ENCODE data around the gene AIF1L.
"Not testable (repeated sequence)": the region's sequence is repeated elsewhere in the genome, so short reads cannot be mapped to it uniquely, and the experiment has no call there.

AIF1L gene

GRCh38 chr9:131144201-131144600 lies 47.9 kb downstream of the AIF1L start:
- no peaks in the 10 kb centered on the region for H3K27me3 ChIP-seq (ENCODE audit: control insufficient read depth, insufficient read depth, low read length)
- no peak overlapping the region for H3K9ac ChIP-seq (ENCODE audit: low read depth, low read length)
- H3K9me3 ChIP-seq (ENCODE audit: control insufficient read depth, insufficient read depth, low read length), result no peaks in the 10 kb centered on the region
- H3K4me3 ChIP-seq (ENCODE audit: low read depth, low read length), result no peak overlapping the region
- peaks cover 43% of the 10 kb centered on the region for H3K36me3 ChIP-seq (ENCODE audit: control insufficient read depth, insufficient read depth, low read length)
- no peaks in the 10 kb centered on the region for H3K4me1 ChIP-seq (ENCODE audit: control insufficient read depth, insufficient read depth, low read length)

- Histone ChIP-seq H3K4me1 (ENCODE audit: control insufficient read depth, insufficient read depth, low read length) (no peaks in the 10 kb centered on the region), H3K36me3 (ENCODE audit: control insufficient read depth, insufficient read depth, low read length) (peaks cover 37% of the 10 kb centered on the region), H3K9me3 (ENCODE audit: control insufficient read depth, insufficient read depth, low read length) (no peaks in the 10 kb centered on the region), H3K4me3 (ENCODE audit: low read depth, low read length) (no peak overlapping the region), H3K27me3 (ENCODE audit: control insufficient read depth, insufficient read depth, low read length) (no peaks in the 10 kb centered on the region), H3K9ac (ENCODE audit: low read depth, low read length) (no peak overlapping the region)
Measured at GRCh38 chr9:131145245-131145644, 48.9 kb downstream of the AIF1L start.

DNA sequence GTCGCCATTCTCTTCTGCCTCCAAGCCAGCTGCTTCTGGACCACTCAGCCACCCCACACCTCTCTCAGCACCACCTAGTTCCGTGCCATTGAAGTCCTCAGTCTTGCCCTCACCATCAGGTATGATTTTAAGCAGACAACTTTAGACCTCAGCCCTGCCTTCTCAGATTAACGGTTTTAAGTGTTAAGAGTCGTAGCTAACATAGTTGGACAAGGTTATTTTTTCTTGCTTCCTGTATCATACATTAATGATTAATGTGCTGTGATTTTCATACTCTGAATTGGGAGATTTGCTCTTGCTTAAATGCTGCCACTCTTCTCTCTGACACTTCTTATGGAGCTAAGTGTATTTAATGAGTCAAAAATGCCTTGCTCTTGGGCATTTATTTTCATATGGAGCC lies 49.9 kb downstream of the AIF1L start:
- no peaks in the 10 kb centered on the region for H3K9me3 ChIP-seq (ENCODE audit: control insufficient read depth, insufficient read depth, low read length)
- H3K9ac ChIP-seq (ENCODE audit: low read depth, low read length), result no peak overlapping the region
- H3K4me1 ChIP-seq (ENCODE audit: control insufficient read depth, insufficient read depth, low read length), result no peaks in the 10 kb centered on the region
- H3K27me3 ChIP-seq (ENCODE audit: control insufficient read depth, insufficient read depth, low read length), result no peaks in the 10 kb centered on the region
- H3K36me3 ChIP-seq (ENCODE audit: control insufficient read depth, insufficient read depth, low read length), result peaks cover 36% of the 10 kb centered on the region
- no peak overlapping the region for H3K4me3 ChIP-seq (ENCODE audit: low read depth, low read length)

- Histone ChIP-seq H3K4me3 (ENCODE audit: low read depth, low read length) (no peak overlapping the region), H3K36me3 (ENCODE audit: control insufficient read depth, insufficient read depth, low read length) (peaks cover 33% of the 10 kb centered on the region), H3K27me3 (ENCODE audit: control insufficient read depth, insufficient read depth, low read length) (no peaks in the 10 kb centered on the region), H3K9me3 (ENCODE audit: control insufficient read depth, insufficient read depth, low read length) (no peaks in the 10 kb centered on the region), H3K4me1 (ENCODE audit: control insufficient read depth, insufficient read depth, low read length) (no peaks in the 10 kb centered on the region), H3K9ac (ENCODE audit: low read depth, low read length) (no peak overlapping the region)
Measured at GRCh38 chr9:131148276-131148675, 51.9 kb downstream of the AIF1L start.

- H3K36me3 ChIP-seq (ENCODE audit: control insufficient read depth, insufficient read depth, low read length), result peaks cover 36% of the 10 kb centered on the region
Measured at GRCh38 chr9:131148966-131149687, 52.8 kb downstream of the AIF1L start.

GRCh38 chr9:131149688-131150053 lies 53.3 kb downstream of the AIF1L start:
- Histone ChIP-seq H3K9ac (ENCODE audit: low read depth, low read length) (no peak overlapping the region), H3K36me3 (ENCODE audit: control insufficient read depth, insufficient read depth, low read length) (peaks cover 33% of the 10 kb centered on the region), H3K27me3 (ENCODE audit: control insufficient read depth, insufficient read depth, low read length) (no peaks in the 10 kb centered on the region), H3K4me1 (ENCODE audit: control insufficient read depth, insufficient read depth, low read length) (no peaks in the 10 kb centered on the region), H3K9me3 (ENCODE audit: control insufficient read depth, insufficient read depth, low read length) (no peaks in the 10 kb centered on the region), H3K4me3 (ENCODE audit: low read depth, low read length) (no peak overlapping the region)

More at GRCh38 chr9:131148966-131149687, 52.8 kb downstream of the AIF1L start:
- no peaks in the 10 kb centered on the region for H3K9me3 ChIP-seq (ENCODE audit: control insufficient read depth, insufficient read depth, low read length)
- H3K4me3 ChIP-seq (ENCODE audit: low read depth, low read length), result no peak overlapping the region
- no peaks in the 10 kb centered on the region for H3K27me3 ChIP-seq (ENCODE audit: control insufficient read depth, insufficient read depth, low read length)
- no peaks in the 10 kb centered on the region for H3K4me1 ChIP-seq (ENCODE audit: control insufficient read depth, insufficient read depth, low read length)
- H3K9ac ChIP-seq (ENCODE audit: low read depth, low read length), result no peak overlapping the region

- H3K36me3 ChIP-seq (ENCODE audit: control insufficient read depth, insufficient read depth, low read length), result peaks cover 21% of the 10 kb centered on the region
- H3K9ac ChIP-seq (ENCODE audit: low read depth, low read length), result no peak overlapping the region
- H3K4me1 ChIP-seq (ENCODE audit: control insufficient read depth, insufficient read depth, low read length), result no peaks in the 10 kb centered on the region
- H3K9me3 ChIP-seq (ENCODE audit: control insufficient read depth, insufficient read depth, low read length), result no peaks in the 10 kb centered on the region
- H3K4me3 ChIP-seq (ENCODE audit: low read depth, low read length), result no peak overlapping the region
- H3K27me3 ChIP-seq (ENCODE audit: control insufficient read depth, insufficient read depth, low read length), result no peaks in the 10 kb centered on the region
Measured at GRCh38 chr9:131153595-131153994, 57.3 kb downstream of the AIF1L start.

DNA sequence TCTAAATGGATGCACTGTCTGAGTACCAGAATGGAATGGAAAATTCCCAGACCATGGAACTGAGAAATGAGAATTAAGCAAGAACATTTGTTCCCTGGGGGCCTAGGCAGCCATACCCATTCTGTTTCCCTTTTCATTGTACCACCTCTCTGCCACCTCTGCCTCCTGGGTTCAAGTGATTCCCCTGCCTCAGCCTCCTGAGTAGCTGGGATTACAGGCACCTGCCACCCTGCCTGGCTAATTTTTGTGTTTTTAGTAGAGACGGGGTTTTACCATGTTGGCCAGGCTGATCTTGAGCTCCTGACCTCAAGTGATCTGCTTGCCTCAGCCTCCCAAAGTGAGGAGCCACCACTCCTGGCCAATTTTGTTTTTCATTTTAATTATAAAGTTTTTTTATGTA lies 62.3 kb downstream of the AIF1L start:
- H3K36me3 ChIP-seq (ENCODE audit: control insufficient read depth, insufficient read depth, low read length); H3K9ac ChIP-seq (ENCODE audit: low read depth, low read length); H3K27me3 ChIP-seq (ENCODE audit: control insufficient read depth, insufficient read depth, low read length); H3K9me3 ChIP-seq (ENCODE audit: control insufficient read depth, insufficient read depth, low read length); H3K4me1 ChIP-seq (ENCODE audit: control insufficient read depth, insufficient read depth, low read length); H3K4me3 ChIP-seq (ENCODE audit: low read depth, low read length): not testable (repeated sequence)

DNA sequence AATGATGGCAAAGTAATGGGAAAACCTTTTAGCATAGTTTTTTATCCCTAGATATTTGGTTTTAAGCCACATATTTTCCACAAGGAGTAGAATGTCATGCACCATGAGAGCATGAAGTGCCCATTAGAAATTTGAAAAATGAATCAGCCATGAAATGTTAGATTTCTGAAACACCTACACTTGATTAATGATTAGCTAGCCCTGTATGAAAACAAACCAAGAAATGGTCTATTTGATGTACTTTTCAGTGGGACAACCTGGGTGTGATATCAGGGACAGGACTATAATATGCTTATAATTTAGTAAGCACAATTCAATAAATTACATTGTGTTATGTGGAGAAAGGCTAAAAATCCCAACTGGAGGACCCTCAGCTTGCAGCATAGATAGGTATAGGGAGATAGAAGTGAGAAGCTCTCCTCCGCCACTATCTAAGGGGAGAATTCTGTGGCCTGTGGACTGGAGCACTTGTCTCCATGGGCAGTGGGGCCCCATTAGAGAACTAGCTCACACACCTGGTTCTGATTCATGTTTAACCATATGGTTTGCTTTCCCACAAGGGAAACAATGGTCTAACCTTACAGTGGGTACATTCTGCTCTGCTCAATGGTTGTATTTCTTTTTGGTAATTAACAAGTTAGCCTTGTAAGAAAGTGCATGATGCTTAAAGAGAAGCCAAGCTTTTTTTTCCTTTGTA lies 64.2 kb downstream of the AIF1L start:
- Histone ChIP-seq H3K4me1 (ENCODE audit: control insufficient read depth, insufficient read depth, low read length) (no peaks in the 10 kb centered on the region), H3K9me3 (ENCODE audit: control insufficient read depth, insufficient read depth, low read length) (no peaks in the 10 kb centered on the region), H3K9ac (ENCODE audit: low read depth, low read length) (no peak overlapping the region), H3K27me3 (ENCODE audit: control insufficient read depth, insufficient read depth, low read length) (no peaks in the 10 kb centered on the region), H3K36me3 (ENCODE audit: control insufficient read depth, insufficient read depth, low read length) (peaks cover 11% of the 10 kb centered on the region), H3K4me3 (ENCODE audit: low read depth, low read length) (no peak overlapping the region)

- Histone ChIP-seq H3K36me3 (ENCODE audit: control insufficient read depth, insufficient read depth, low read length) (peaks cover 11% of the 10 kb centered on the region), H3K9ac (ENCODE audit: low read depth, low read length) (no peak overlapping the region), H3K27me3 (ENCODE audit: control insufficient read depth, insufficient read depth, low read length) (no peaks in the 10 kb centered on the region), H3K4me3 (ENCODE audit: low read depth, low read length) (no peak overlapping the region), H3K9me3 (ENCODE audit: control insufficient read depth, insufficient read depth, low read length) (no peaks in the 10 kb centered on the region), H3K4me1 (ENCODE audit: control insufficient read depth, insufficient read depth, low read length) (no peaks in the 10 kb centered on the region)
Measured at GRCh38 chr9:131161585-131161984, 65.3 kb downstream of the AIF1L start.

DNA sequence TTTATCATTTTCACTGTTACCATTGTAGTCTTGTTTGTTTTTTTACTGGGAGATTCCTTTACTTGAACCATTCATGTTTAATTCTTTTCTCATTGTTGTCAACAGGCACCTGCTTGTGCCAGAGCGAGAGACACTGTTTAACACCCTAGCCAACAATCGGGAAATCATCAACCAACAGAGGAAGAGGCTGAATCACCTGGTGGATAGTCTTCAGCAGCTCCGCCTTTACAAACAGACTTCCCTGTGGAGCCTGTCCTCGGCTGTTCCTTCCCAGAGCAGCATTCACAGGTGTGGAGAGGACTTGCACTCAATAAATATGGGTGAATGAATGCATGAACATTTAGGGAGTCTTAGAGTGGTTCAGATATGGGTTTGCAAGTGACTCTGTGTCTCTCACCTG lies 66.6 kb downstream of the AIF1L start:
- H3K9ac ChIP-seq (ENCODE audit: low read depth, low read length), result no peak overlapping the region
- H3K9me3 ChIP-seq (ENCODE audit: control insufficient read depth, insufficient read depth, low read length), result no peaks in the 10 kb centered on the region
- H3K27me3 ChIP-seq (ENCODE audit: control insufficient read depth, insufficient read depth, low read length), result no peaks in the 10 kb centered on the region
- H3K4me3 ChIP-seq (ENCODE audit: low read depth, low read length), result no peak overlapping the region
- H3K4me1 ChIP-seq (ENCODE audit: control insufficient read depth, insufficient read depth, low read length), result no peaks in the 10 kb centered on the region
- peaks cover 11% of the 10 kb centered on the region for H3K36me3 ChIP-seq (ENCODE audit: control insufficient read depth, insufficient read depth, low read length)

DNA sequence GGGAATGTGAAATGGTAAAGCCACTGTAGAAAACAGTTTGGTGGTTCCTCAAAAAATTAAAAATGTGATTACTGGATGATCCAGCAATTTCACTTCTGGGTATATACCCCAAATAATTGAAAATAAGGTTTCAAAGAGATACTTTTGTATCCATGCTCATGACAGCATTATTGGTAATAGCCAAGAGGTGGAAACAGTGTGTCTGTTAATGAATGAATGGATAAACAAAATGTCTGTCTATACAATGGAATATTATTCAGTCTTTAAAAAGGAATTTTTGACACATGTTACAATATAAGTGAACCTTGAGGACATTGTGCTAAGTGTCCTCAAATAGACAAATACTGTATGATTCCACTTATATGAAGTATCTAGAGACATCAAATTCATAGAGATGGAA lies 69.2 kb downstream of the AIF1L start:
- H3K27me3 ChIP-seq (ENCODE audit: control insufficient read depth, insufficient read depth, low read length), result no peaks in the 10 kb centered on the region
- no peak overlapping the region for H3K9ac ChIP-seq (ENCODE audit: low read depth, low read length)
- H3K9me3 ChIP-seq (ENCODE audit: control insufficient read depth, insufficient read depth, low read length), result no peaks in the 10 kb centered on the region
- no peaks in the 10 kb centered on the region for H3K4me1 ChIP-seq (ENCODE audit: control insufficient read depth, insufficient read depth, low read length)
- no peak overlapping the region for H3K4me3 ChIP-seq (ENCODE audit: low read depth, low read length)
- H3K36me3 ChIP-seq (ENCODE audit: control insufficient read depth, insufficient read depth, low read length), result peaks cover 11% of the 10 kb centered on the region
